ENCODE measurements around the gene ZBP1.

Gene ZBP1

DNA sequence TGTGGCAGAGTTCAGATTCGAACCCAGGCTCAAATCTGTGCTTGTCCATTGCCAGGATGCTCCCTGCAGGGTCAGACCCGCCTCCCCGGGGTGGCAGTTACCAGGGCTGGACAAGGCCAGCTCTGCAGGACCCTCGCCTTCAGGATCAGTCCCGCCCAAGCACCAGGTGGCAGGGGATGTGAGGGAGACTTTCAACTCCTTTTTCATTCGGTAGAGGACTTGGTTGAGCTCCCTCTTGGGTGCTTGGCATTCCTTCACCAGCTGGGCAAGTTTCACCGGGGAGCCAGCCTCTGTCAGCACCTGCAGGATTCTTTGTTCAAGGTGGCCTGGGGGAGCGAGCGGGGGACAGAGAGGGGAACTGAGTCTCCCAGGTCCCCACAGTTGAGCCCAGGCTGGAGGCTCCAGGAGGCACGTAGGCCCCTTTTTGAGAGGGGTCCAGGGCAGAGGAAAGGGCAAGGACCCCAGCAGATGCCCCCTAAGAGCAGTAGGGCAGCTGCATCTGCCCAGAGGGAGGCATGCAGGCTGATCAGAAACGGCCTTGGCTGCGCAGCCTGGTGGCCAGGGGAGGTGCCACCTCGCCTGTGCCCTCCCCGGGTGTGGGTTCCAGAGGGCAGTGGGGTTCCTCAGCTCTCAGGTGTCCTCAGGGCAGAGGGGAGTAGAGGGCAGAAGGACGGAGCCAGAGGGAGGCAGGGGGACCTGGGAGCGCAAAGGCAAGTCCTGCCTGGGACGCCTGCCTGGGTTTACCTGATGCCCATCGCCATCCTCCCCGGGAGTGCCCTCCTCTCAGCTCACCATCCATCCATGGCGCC is 3.9 kb downstream of the ZBP1 start:
- DNase-seq, result no peak

DNA sequence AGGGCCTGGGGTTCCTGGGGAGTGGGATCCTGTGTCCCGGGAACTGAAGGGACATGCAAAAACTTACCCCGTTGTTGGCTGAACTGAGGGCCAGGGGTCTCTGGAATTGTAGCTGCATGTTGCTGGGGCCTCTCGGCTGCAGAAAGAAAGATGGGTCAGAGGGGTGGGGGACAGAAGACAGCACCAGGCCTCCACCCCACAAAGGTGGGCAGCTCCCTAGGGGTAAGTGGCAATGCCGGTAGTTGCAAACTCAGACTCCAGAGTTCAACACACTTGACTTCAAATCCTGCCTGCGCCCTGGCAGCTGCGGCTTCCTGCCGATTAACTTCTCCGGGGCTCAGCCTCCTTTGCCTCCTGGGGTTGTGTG is 4.8 kb downstream of the ZBP1 start:
- DNase-seq, result no peak

- DNase-seq, result no peak
Measured at GRCh38 chr20:57614490-57615444, 5.5 kb downstream of the ZBP1 start.

DNA sequence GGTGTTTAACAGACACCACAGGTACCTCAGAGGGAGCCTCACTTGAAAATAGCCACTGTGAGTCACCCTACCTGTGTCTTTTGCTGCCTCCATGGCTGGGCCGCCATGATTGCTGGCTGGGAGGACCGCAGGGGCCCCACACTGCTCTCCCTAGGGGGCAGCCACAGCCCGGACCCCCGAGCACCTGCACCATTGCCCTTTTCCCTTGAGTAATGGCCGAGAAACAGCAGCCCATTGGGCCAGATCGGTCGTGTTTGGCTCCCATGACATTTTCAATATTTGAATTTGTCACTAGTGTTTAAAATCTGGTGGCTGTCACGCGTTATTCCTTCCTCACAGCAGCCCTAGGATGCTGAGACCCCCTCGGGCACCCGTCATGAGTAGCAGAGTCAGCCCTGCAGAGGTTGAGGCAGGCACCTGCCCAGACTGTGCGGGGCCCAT is 6.7 kb downstream of the ZBP1 start:
- no peak for DNase-seq

GRCh38 chr20:57612916-57613315 is 7.3 kb downstream of the ZBP1 start:
- DNase-seq, result no peak

- no peak for DNase-seq
Measured at GRCh38 chr20:57612436-57612835, 7.8 kb downstream of the ZBP1 start.

DNA sequence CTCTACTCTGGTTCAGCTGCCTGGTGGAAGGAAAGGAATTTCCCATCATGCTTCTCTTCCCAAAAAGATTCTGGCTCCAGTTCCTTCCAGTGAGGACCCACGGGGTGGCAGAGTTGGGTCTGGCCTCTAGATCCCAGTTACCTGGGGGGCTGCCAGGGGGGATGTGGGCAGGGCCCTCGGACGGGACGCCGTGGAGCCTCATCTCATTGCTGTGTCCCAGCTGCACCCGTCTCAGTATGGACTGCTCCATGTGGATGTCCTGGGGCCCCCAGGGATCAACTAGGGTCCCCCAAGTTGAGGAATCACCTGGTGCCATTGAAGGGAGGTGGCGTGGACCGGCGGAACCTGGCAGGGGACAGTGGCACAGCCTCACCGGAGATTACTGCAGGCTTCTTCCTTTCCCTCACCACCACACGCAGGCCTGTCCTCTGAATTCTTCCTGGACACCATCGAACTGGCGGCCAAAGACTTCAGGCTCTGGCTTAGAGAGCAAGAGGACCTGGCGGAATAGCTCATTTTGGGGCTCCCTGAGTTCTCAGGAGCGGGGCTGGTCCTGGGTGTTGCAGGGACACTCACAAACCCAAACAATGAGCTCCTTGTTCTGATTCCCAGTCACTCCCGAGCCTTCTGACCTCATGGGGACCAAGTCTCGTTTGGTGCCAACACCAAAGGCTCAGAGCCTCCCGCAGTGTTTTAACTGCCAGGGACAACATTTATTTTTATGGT is 8.5 kb downstream of the ZBP1 start:
- DNase-seq, result no peak

- DNase-seq, result no peak
Measured at GRCh38 chr20:57610261-57610952, 9.8 kb downstream of the ZBP1 start.

DNA sequence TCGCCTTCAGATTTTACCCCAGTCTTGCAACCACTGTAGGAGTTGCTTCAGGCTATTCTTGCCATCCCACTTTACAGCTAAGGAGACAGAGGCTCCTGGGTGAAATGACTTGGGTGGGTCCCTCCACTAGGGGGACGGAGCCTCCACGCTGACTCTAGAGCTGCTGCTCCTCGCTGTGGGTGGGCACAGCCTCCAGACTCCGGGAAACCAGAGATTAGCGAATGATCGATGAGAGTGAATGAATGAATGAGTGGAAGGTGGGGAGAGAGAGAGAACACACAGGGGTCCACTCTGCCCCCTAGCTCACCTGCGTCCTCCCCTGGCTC is 10.4 kb downstream of the ZBP1 start:
- no peak for DNase-seq

- no peak for DNase-seq
Measured at GRCh38 chr20:57609086-57609841, 11.0 kb downstream of the ZBP1 start.

DNA sequence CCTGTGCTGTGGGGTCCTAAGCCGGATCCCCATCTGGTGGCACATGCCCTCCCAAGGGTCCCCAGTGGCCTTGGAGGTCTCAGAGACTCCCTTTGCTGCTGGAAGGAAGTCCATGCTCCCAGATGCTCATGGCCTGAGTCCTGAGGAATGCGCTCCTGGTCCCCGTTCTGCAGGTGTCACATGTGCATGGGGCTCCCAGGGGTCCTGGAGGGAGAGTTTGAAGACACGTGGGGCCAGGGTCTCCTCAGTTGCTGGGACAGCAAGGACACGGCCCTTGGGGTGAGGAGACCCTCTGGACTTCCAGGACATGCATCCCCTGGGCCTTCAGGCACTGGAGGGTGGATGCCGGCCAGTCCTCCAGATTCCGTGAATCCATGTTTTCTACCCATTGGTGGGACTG is 11.7 kb downstream of the ZBP1 start:
- no peak for DNase-seq

DNA sequence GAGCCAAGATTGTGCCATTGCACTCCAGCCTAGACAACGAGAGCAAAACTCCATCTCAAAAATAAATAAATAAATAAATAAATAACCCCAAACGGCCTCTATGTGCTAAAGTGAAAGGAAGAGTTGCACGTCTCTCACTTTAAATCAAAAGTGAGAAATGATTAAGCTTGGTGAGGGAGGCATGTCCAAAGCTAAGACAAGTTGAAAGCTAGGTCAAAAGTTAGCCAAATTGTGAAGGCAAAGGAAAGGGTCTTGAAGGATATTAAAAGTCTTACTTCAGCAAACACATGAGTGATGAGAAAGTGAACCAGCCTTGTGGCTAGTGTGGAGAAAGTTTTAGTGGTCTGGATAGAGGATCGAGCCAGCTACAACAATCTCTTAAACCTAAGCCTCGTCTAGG is 14.3 kb downstream of the ZBP1 start:
- no peak for DNase-seq

GRCh38 chr20:57605045-57605444 is 15.2 kb downstream of the ZBP1 start:
- no peak for DNase-seq

GRCh38 chr20:57603120-57603519 is 17.1 kb downstream of the ZBP1 start:
- DNase-seq, result no peak

DNA sequence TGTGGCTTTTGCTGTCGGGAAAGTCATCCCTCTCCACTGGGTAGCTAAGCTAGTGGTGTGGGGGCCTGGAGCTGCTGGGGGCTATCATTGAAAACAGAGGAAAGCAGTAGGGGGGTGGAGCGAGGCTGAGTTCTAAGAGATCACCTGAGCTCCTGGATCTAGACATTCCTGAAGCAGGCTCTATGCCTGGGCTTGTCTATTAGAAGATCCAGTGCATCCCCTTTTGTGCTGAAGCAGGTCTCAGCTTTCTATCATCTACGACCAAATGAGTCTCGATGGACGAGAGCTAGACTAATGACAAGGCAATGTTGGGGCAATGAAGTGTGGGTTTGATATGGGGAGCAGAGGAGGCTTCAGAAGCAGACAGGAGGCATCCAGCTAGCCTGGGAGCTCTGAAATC is 18.5 kb downstream of the ZBP1 start:
- DNase-seq, result no peak

DNA sequence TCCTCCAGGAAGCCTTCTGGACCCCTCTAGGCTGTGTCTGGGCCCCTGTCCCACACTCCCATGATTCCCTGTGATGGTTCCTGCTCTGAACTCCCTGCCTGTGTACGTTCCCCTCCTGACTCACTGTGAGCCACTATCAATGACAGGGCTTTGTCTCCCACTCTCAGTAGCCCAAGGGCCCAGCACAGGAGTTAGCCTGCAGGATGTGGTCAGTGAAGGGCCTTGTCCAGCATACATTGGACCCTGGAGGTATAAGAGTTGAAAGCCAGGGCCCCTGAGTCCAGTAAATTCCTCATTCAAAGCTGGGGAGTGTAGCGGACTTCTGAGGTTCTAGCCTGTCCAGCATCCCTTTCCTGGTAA is 19.0 kb downstream of the ZBP1 start:
- no peak for DNase-seq

GRCh38 chr20:57600320-57601210 is 19.7 kb downstream of the ZBP1 start:
- DNase-seq, result no peak

DNA sequence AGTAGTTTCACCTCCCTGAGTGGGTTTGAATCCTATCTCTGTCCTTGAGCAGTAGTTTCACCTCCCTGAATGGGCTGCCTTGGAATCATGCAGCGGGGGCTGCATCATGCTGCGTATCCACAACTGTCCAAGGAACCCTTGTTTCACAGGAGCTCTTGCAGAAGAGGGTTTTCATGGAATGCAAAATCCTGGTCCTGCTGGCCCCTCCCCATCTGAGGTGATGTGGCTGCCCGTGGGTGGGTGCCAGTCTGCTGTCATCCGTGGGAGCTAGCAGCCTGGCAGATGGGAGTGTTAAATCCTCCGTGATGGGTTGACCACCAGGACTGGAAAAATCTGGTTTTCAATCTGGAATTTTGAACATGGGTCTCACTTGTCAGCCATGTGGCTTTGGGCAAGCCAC is 21.7 kb downstream of the ZBP1 start:
- no peak for DNase-seq

DNA sequence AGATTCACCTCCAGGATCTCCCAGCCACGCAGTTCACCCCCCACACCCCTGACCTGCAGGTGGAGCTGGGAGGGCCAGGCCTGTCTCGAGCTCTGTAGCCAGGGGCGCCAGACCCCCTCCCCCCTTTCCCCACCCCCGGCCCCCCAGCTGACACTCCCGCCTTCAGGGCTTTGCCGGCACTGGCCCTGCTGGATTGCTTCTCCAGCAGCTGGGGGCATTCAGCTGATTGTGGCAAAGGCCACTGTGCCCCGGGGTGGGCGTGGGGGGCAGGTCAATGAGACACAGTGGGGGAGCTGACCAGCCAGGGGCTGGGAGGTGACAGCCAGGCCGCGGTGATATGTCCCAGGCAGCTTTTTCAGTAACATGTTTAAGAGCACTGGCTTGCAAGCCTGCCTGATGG is 22.2 kb downstream of the ZBP1 start:
- no peak for DNase-seq

DNA sequence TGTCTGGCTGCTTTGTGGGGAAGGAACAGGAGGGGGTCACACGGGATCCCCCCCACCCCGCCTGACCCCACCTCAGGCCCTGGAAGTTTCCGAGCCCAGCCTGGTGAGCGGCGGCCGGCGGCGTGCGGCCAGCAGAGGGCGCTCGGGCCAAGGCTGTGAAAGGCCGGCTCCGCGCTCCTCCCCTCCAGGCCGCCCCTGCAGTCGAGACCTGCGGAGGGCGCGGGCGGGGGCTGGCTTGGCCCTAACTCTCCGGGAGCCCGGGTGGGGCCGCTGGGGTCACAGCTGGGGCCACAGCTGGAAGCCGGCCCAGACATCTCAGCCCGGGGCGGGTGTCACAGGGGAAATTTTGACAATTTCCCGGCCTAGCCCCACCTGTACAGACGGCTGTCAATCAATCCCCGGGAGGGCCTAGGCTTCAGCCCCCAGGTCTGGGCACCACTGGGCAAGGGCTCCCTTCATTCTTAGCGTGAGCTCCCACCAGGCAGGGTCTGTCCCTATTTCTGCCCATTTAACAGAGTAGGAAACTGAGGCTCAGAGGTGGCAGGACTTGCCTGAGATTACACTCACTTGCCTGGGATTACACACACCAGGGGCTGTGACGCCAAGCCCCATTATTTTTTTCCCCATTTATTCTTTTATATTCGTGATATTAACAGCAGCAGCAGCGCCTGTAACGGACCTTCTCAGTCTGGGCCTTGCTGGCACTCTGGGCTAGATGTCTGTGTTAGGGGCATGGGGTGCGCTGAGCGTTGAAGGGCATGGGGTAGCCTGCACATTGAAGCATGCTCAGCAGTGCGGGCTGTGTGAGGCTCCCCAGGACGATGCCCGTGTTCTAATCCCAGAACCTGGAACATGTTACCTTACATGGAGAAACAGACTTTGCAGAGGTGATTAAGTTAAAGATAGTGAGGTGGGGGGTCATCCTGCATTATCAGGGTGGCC is 23.0 kb downstream of the ZBP1 start:
- peak; percentile 67 for DNase-seq
